ENCODE results near the gene HLA-DPA1.

DNA sequence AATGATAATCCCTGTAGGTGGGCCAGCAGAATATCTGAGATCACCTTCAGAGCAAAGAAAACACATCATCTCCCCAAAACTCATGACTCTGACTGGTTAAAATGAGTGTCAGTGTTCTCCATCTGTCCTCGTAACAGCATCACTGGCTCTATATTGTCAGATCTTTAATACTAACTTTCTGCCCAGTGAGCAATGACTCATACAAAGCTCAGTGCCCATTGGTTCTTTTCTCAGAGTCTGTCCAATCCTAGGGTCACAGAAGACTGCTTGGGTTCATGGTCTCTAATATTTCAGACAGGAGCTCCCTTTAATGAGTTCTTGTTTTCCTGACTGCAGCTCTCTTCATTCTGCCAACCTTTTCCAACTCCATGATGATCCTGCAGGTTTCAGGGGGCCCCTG, 38.7 kb upstream of the HLA-DPA1 start:
- TF ChIP-seq, protein P1, sequence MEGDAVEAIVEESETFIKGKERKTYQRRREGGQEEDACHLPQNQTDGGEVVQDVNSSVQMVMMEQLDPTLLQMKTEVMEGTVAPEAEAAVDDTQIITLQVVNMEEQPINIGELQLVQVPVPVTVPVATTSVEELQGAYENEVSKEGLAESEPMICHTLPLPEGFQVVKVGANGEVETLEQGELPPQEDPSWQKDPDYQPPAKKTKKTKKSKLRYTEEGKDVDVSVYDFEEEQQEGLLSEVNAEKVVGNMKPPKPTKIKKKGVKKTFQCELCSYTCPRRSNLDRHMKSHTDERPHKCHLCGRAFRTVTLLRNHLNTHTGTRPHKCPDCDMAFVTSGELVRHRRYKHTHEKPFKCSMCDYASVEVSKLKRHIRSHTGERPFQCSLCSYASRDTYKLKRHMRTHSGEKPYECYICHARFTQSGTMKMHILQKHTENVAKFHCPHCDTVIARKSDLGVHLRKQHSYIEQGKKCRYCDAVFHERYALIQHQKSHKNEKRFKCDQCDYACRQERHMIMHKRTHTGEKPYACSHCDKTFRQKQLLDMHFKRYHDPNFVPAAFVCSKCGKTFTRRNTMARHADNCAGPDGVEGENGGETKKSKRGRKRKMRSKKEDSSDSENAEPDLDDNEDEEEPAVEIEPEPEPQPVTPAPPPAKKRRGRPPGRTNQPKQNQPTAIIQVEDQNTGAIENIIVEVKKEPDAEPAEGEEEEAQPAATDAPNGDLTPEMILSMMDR (IDR thresholded peaks at IDR 0.05) = no peak
- TF ChIP-seq POLR2A (IDR thresholded peaks at IDR 0.05) = no peak

Data from Peyer's patch (tissue), 4 donors.